Measurements from ENCODE around the gene GABRA4.

The GABRA4 gene

GRCh38 chr4:46993075-46994006 is at the start of gene GABRA4:
GABRA4 (minus strand) TSS chr4:46993581; CDS start chr4:46993424, 157 bp downstream.
- DNase-seq = no peak

- DNase-seq = no peak
These were observed 47.4 kb upstream of the GABRA4 start for GRCh38 chr4:47040828-47041227.

- DNase-seq = no peak
These were observed 44.9 kb upstream of the GABRA4 start for GRCh38 chr4:47038263-47038662.

DNA sequence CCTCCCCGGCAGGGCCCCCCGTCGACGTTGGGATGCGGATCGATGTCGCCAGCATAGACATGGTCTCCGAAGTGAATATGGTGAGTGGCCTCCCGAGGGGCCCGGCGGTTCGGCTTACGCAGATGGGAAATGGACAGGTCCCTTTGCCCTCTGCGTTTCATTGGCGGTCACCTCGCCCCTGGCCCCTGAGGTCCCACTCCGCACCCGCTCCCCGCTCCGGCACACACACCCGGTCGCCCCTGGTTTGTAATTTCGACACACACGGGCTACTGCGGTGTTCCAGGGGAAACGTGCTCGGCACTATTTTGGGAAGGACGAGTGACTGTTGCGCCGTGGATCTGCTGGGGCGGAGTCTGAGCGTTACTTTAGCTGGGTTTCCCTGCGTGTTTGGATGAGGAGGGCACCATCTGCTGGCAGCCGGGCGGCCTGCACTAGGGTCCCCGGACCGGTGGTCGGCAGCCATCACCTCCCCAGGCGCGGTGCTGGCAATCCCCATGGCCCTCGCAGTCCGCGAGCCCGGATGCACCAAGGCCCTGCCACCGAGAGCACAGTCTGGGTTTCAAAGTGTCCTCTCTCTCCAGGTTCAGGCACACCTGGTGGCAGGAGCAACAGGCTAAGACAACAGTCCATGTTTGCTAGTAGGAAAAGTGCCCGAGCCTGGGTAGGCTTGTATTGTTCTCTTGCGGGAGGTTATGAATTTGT is 39.2 kb upstream of the GABRA4 start:
- DNase-seq = peak; percentile 51

- DNase-seq = peak; percentile 9
These were observed 38.5 kb upstream of the GABRA4 start for GRCh38 chr4:47031751-47032404.

DNA sequence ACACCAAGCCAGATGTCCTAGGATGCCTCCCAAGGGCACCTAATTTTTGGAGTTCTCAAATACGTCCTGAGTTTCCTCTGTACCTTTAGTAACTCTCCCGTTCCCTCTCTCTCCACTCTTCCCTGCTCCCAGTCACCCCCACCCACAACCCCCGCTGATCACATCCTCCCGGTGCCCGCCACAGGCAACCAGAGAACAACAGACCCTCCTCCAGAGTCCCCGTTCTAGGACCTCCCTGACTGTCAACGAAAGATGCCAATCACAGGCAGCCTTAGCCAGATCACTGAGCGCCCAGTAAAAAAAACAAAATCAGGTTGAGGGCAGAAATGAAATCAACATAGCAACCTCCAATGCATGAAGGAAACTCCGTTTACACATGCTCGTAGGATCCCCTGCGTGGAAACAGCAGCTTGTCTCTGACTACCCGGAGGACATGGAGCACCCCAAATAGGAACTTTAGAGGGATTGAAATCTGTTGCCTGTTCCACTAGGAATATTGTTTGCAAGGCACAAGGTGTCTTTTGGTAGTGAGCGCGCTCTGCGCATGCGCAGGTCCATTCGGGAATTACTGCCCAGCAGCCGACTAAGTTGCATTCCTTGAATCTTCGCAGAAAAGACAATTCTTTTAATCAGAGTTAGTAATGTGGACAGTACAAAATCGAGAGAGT is 37.8 kb upstream of the GABRA4 start, which contains the start of gene GABRB1:
Gene GABRB1, plus strand, starts transcription at position 557 of the 668 bp plus-strand sequence.
- DNase-seq = peak; percentile 22

GRCh38 chr4:47017494-47017893 is 24.1 kb upstream of the GABRA4 start:
- DNase-seq = no peak

DNA sequence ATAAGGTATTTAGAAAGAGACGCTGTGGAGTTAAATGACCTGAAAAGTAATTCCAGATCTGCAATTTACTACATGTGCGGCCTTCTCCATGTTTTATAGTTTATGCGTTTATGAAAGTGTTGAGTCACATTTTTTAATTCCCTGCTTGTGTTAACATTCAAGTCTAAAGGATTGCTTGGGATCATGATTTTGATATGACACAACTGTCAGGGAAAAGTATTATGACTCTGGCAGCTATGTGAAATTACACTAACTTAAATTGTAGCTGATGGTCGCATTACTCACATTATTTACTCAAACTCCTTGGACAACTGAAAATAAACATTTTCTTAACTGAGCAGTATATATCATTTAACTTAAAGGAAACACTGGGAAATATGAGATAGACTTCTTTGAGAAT is 23.7 kb upstream of the GABRA4 start:
- no peak for DNase-seq

GRCh38 chr4:47013373-47013772 is 20.0 kb upstream of the GABRA4 start:
- no peak for DNase-seq

DNA sequence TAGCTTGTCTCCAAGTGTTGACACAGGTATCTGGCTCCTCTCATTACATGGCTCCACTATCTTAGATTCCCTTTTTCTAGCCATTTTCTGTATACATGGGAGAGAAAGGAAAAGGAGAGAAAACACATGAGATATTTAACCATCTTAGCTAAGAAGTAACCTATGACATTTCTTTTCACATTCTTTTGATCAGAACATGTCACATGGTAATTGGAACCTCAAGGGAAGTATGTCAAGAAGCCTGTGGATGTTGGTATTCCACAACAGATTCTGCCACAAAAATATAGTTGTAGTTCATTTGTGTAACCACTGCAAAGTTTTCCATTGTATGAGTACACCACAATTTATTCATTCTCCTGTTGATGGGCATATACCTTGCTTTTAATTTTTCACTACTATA is 19.3 kb upstream of the GABRA4 start:
- no peak for DNase-seq

GRCh38 chr4:47010912-47011446 is 17.6 kb upstream of the GABRA4 start:
- peak; percentile 45 for DNase-seq

DNA sequence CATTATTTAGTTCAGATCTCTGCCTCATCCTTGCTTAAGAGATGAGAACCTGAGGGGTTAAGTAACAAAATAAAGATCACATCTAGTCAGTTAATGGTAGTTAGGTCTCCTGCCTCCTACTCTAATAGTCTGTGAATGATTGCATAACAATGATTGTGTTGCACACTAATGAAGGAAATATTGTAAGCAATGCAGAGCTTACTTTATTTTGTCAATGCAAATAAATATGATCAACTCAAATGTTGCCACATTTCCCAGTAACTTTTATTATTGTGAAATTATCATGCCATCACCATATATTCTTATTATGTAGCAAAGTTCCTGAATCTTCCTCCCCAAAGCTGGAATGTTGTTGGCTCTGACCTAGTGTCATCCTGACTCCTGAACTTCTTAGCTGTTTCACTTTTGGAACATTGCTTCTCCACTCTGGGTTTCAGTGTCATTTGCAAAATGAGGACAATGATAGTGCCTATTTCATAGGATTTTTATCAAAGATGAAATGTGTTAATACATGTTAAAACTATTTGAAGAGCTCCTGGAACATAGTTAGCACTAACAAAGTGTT is 17.0 kb upstream of the GABRA4 start:
- DNase-seq = no peak

DNA sequence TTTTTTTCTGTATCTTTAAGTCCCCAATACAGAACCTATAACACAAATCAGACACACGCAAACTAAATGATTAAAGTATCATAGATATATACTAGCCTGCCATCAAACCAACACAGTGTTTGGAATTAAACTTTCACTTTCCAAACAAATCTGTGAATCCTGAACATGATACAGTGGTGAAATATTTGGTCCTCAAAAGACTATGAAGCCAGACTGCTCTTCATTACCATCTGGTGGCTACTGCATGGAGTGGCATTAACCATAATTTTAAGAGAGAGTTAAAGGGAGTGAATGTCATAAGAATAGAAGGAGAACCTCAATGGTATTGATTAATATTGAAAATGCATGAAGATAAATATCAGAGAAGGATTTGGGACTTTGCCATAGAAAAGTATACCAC is 9.2 kb upstream of the GABRA4 start:
- DNase-seq = no peak

DNA sequence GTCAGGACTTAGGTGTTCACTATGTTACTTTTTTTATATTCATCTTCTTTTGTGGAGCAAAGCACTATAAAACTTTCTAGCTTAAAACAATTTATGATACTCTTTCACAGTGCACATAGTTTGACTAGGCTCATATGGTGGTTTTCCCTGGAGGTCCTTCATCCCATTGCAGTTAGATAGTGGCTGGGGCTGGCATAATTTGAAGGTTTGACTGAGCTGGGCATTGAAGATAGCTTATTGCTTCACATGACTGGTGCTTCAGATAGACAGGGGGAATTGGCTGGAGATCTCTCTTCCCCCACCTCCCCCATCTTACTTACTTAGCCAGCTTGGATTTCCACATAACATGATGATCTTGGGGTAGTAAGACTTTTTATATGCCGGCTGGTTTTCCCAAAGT is 7.0 kb upstream of the GABRA4 start:
- no peak for DNase-seq

DNA sequence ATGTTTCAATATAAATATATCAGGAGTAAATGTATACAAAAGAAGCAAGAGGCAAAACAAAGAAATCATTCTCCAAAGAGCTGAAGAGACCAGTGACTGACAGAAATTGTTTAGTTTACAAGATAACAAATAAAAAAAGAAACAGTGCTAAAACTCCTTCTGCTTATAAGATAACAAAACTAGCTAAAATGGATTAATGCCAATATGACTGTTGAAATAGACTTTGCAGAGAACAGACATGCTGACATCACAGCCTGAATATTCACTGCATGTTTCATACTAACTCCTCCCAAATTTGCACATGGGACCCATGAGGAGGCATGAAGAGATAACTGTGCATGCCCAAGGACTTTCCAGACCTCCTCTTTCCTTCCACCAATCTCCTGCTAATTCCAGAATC is 6.2 kb upstream of the GABRA4 start:
- DNase-seq = no peak

- DNase-seq = no peak
These were observed 625 bp upstream of the GABRA4 start for GRCh38 chr4:46994007-46994405.

- DNase-seq = no peak
These were observed 1.0 kb downstream of the GABRA4 start for GRCh38 chr4:46992338-46992737.

- DNase-seq = no peak
These were observed 6.3 kb downstream of the GABRA4 start for GRCh38 chr4:46986922-46987638.

GRCh38 chr4:46984781-46985180 is 8.6 kb downstream of the GABRA4 start:
- no peak for DNase-seq

DNA sequence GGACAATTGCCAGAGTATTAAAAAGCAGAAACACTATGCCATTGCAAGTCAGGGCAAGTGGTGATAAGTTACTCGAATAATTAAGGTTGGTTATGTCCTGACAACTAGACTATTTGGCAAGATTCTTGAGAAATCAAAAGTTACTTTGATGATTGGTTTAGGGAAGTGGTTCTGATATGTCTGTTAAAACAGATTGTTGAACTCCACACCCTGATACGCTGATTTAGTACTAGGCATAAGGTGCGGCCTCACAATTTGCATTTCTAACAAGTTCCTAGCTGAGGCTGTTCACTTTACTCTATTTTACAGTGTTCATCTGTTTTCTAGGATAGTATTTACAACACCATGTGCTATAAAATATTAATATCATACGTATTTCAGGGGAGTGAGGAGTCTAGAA is 12.5 kb downstream of the GABRA4 start:
- no peak for DNase-seq

DNA sequence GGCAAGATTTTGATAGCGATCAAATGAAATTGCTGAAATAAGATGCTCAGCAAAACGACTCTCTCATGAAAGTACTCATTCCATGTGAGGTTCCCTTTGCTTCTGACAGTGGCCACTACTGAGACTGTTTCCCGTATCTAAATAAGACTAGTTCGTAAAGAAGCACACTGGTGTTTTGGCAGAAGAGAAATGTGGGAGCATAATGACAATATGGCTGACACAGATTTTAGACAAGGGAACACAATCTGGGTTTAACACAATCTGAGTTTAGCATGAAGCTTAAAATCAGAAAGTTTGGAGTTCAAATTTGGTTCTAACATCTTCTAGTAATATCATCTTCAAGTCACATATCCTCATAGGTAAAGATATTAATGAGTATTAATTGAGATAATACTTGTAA is 13.7 kb downstream of the GABRA4 start:
- no peak for DNase-seq

DNA sequence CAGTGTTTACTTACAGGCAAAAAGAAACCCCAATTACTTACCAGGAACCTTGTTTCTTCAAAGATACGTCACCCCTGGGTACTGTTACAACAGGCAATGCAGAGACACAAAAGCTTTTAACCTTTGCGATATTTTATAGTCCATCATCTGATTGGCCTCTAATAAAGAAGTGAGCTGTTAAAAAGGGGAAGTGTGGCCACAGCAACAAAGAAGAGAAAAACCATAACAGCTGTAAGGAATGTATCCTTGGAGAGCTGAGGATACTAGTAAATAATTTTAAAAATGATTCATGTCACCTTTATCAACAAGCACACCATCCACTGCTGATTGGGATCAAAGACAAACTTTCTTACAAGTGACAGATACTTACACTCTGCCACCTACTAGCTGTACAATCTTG is 14.1 kb downstream of the GABRA4 start:
- no peak for DNase-seq

All from CD4-positive, alpha-beta T cell treated with Interleukin-17A for 1 hour (primary cell).